H9 (cell line): ENCODE data around the gene HMGCS2. TPM values are rescaled to one million over a fixed set of nuclear protein-coding genes. Genes with fewer than 3 reads are reported as not detected.

ENCODE experiments used
- DNase-seq: peaks from one replicate; pipeline ENCODE4 v3.0.0-alpha.2; 2017
- H2AFZ ChIP-seq: one replicate; pipeline ENCODE4 v1.6.1; 2013; ENCODE audit warnings: mild to moderate bottlenecking, low read length, control low read depth, moderate library complexity
- H2AK5ac ChIP-seq: 2 replicates; pipeline ENCODE4 v1.6.1; 2013; ENCODE audit warnings: low read length, control low read depth, mixed read lengths; ENCODE audit not compliant: insufficient read length
- H2BK120ac ChIP-seq: one replicate; pipeline ENCODE4 v1.6.1; 2013; ENCODE audit warnings: low read depth, mild to moderate bottlenecking, low read length, control low read depth, inconsistent platforms; ENCODE audit not compliant: poor library complexity, severe bottlenecking
- H2BK12ac ChIP-seq: 2 replicates; pipeline ENCODE4 v1.6.1; 2013; ENCODE audit warnings: low read length, control low read depth, mixed read lengths, low read depth; ENCODE audit not compliant: insufficient read length
- H2BK15ac ChIP-seq: 2 replicates; pipeline ENCODE4 v1.6.1; 2013; ENCODE audit warnings: low read depth, low read length, control low read depth
- H2BK20ac ChIP-seq: one replicate; pipeline ENCODE4 v1.6.1; 2013; ENCODE audit warnings: low read depth, mild to moderate bottlenecking, low read length, control low read depth, inconsistent platforms; ENCODE audit not compliant: poor library complexity, severe bottlenecking
- H2BK5ac ChIP-seq: 2 replicates; pipeline ENCODE4 v1.6.1; 2013; ENCODE audit warnings: low read length, control low read depth, mixed read lengths; ENCODE audit not compliant: insufficient read length
- H3K14ac ChIP-seq: 2 replicates; pipeline ENCODE4 v1.6.1; 2013; ENCODE audit warnings: low read length, control low read depth; ENCODE audit not compliant: insufficient read depth
- H3K18ac ChIP-seq: 2 replicates; pipeline ENCODE4 v1.6.1; 2013; ENCODE audit warnings: low read depth, mild to moderate bottlenecking, mixed read lengths, low read length, control low read depth; ENCODE audit not compliant: insufficient read length
- H3K23ac ChIP-seq: 2 replicates; pipeline ENCODE4 v1.6.1; 2013; ENCODE audit warnings: low read length, control low read depth, mixed read lengths, low read depth; ENCODE audit not compliant: insufficient read length
- H3K23me2 ChIP-seq: 2 replicates; pipeline ENCODE4 v1.6.1; 2013; ENCODE audit warnings: low read depth, mild to moderate bottlenecking, mixed read lengths, low read length, control low read depth; ENCODE audit not compliant: insufficient read length, poor library complexity, severe bottlenecking
- H3K27ac ChIP-seq: 2 replicates; pipeline ENCODE4 v1.5.1; 2013; ENCODE audit warnings: low read length, control low read depth, mixed read lengths, low read depth; ENCODE audit not compliant: insufficient read length
- H3K27me3 ChIP-seq: 2 replicates; pipeline ENCODE4 v1.6.1; 2013; ENCODE audit warnings: low read length, control low read depth, inconsistent platforms; ENCODE audit not compliant: insufficient read depth
- H3K4ac ChIP-seq: 2 replicates; pipeline ENCODE4 v1.6.1; 2013; ENCODE audit warnings: low read depth, mild to moderate bottlenecking, control low read depth, inconsistent platforms, low read length, moderate library complexity
- H3K4me1 ChIP-seq: 2 replicates; pipeline ENCODE4 v1.6.1; 2013; ENCODE audit warnings: low read length, control low read depth, inconsistent platforms; ENCODE audit not compliant: insufficient read depth
- H3K4me2 ChIP-seq: 2 replicates; pipeline ENCODE4 v1.6.1; 2013; ENCODE audit warnings: low read length, control low read depth, mixed read lengths; ENCODE audit not compliant: insufficient read length, insufficient read depth
- H3K56ac ChIP-seq: 2 replicates; pipeline ENCODE4 v1.6.1; 2013; ENCODE audit warnings: low read depth, mild to moderate bottlenecking, mixed read lengths, low read length, control low read depth; ENCODE audit not compliant: insufficient read length
- H3K79me1 ChIP-seq: 2 replicates; pipeline ENCODE4 v1.6.1; 2013; ENCODE audit warnings: low read depth, mild to moderate bottlenecking, moderate library complexity, low read length, control low read depth, inconsistent platforms; ENCODE audit not compliant: insufficient read depth, poor library complexity, severe bottlenecking
- H3K79me2 ChIP-seq: 2 replicates; pipeline ENCODE4 v1.6.1; 2013; ENCODE audit warnings: low read length, control low read depth, inconsistent platforms; ENCODE audit not compliant: insufficient read depth
- H3K9ac ChIP-seq: 2 replicates; pipeline ENCODE4 v1.6.1; 2013; ENCODE audit warnings: low read length, control low read depth, mixed read lengths; ENCODE audit not compliant: insufficient read length; ENCODE audit errors: extremely low read depth
- H3K9me3 ChIP-seq: one replicate; pipeline ENCODE4 v1.6.1; 2013; ENCODE audit warnings: low read depth, low read length, inconsistent platforms; ENCODE audit not compliant: control insufficient read depth
- H3T11ph ChIP-seq: one replicate; pipeline ENCODE4 v1.6.1; 2013; ENCODE audit warnings: mild to moderate bottlenecking, low read length, control low read depth, inconsistent platforms
- H4K20me1 ChIP-seq: one replicate; pipeline ENCODE4 v1.6.1; 2013; ENCODE audit not compliant: control insufficient read depth, insufficient read length, insufficient read depth
- H4K5ac ChIP-seq: 2 replicates; pipeline ENCODE4 v1.6.1; 2013; ENCODE audit warnings: low read depth, mild to moderate bottlenecking, mixed read lengths, low read length, control low read depth; ENCODE audit not compliant: insufficient read length
- H4K8ac ChIP-seq: replicated peaks from 2 replicates; pipeline ENCODE4 v1.6.1; 2013; ENCODE audit warnings: low read length, control low read depth, mixed read lengths, low read depth; ENCODE audit not compliant: insufficient read length
- H4K91ac ChIP-seq: 2 replicates; pipeline ENCODE4 v1.6.1; 2013; ENCODE audit warnings: low read depth, mild to moderate bottlenecking, moderate library complexity, mixed read lengths, low read length, control low read depth; ENCODE audit not compliant: insufficient read length
- H3K27ac Mint-ChIP-seq, 3 experiments: 2 replicates in 2 of 3; 3 replicates in 1 of 3; pipeline ENCODE4 v1.8.0; 2020 to 2021; ENCODE audit warnings: mixed read lengths in 3 of 3, mild to moderate bottlenecking in 1 of 3, moderate library complexity in 1 of 3
- H3K27me3 Mint-ChIP-seq: 2 replicates; pipeline ENCODE4 v1.8.0; 2021; ENCODE audit warnings: low read depth, mild to moderate bottlenecking, moderate library complexity, mixed read lengths
- H3K36me3 Mint-ChIP-seq, 3 experiments: 2 replicates in 2 of 3; 3 replicates in 1 of 3; pipeline ENCODE4 v1.8.0; 2020 to 2021; ENCODE audit warnings: low read depth in 3 of 3, mixed read lengths in 3 of 3; ENCODE audit not compliant: insufficient read depth in 1 of 3
- H3K4me1 Mint-ChIP-seq, 2 experiments: 2 replicates each; pipeline ENCODE4 v1.8.0; 2020; ENCODE audit warnings: mixed read lengths in 2 of 2
- H3K4me3 Mint-ChIP-seq, 2 experiments: 2 replicates in 1 of 2; 3 replicates in 1 of 2; pipeline ENCODE4 v1.8.0; 2020 to 2021; ENCODE audit warnings: mild to moderate bottlenecking in 2 of 2, mixed read lengths in 2 of 2, moderate library complexity in 1 of 2
- H3K9me3 Mint-ChIP-seq, 2 experiments: 2 replicates in 1 of 2; 3 replicates in 1 of 2; pipeline ENCODE4 v1.8.0; 2020; ENCODE audit warnings: mild to moderate bottlenecking in 2 of 2, mixed read lengths in 2 of 2, moderate library complexity in 1 of 2
- WGBS: extraction: QIAGEN DNeasy Blood & Tissue Kit; methylation state at CpG from one replicate; pipeline ENCODE4 v1.1.7; 2013; ENCODE audit warnings: missing lambda C conversion rate, low lambda C conversion rate, mixed read lengths; ENCODE audit not compliant: insufficient read length; ENCODE audit errors: extremely low coverage; 5-methylcytosine and 5-hydroxymethylcytosine counted together
- total RNA-seq: library from RNA; stranded (reverse); gene quantifications from 2 replicates; pipeline ENCODE4 v1.2.1, GENCODE V29; 2021
- TF ChIP-seq, protein P1 (sequence below): fragments of 200-600 bp; sonication (generic); conservative IDR thresholded peaks from 3 replicates; pipeline ENCODE4 v1.8.0; 2021; ENCODE audit warnings: antibody characterized with exemption, mild to moderate bottlenecking

Gene HMGCS2
- total RNA-seq, 1 experiment from 2014 or later, result not detected

- Histone ChIP-seq H3K27ac (no peak overlapping the region), H3T11ph (no peak overlapping the region), H4K20me1 (no peaks in the 10 kb centered on the region), H3K56ac (no peak overlapping the region), H3K4ac (no peak overlapping the region), H3K27me3 (no peaks in the 10 kb centered on the region), H2BK12ac (no peak overlapping the region), H2BK120ac (no peak overlapping the region), H3K4me1 (no peaks in the 10 kb centered on the region; the same call in 1 of the 2 replicates), H4K91ac (no peak overlapping the region), H2AFZ (no peak overlapping the region), H3K23ac (no peak overlapping the region), H4K8ac (no peak overlapping the region), H2BK15ac (no peak overlapping the region; the same call in 1 of the 2 replicates), H2BK5ac (no peak overlapping the region), H3K9me3 (no peaks in the 10 kb centered on the region), H3K14ac (no peak overlapping the region), H3K79me1 (no peaks in the 10 kb centered on the region), H3K23me2 (no peaks in the 10 kb centered on the region), H3K9ac (no peak overlapping the region), H2BK20ac (no peak overlapping the region), H3K4me2 (no peak overlapping the region), H3K79me2 (no peaks in the 10 kb centered on the region), H2AK5ac (no peak overlapping the region), H3K18ac (no peak overlapping the region), H4K5ac (no peak overlapping the region)
- Mint-ChIP-seq H3K4me1 (peaks cover 0 to 12% of the 10 kb centered on the region in 2 experiments; a peak in 3 of 4 replicates), H3K36me3 (peaks cover 9 to 32% (median 19%) of the 10 kb centered on the region in 3 experiments), H3K4me3 (no peak overlapping the region), H3K27me3 (peaks cover 11% of the 10 kb centered on the region), H3K9me3 (peaks cover 25 to 26% of the 10 kb centered on the region in 2 experiments), H3K27ac (no peak overlapping the region)
- no peak for DNase-seq
- no CpG with 5 or more reads among the region's 6 CpGs for WGBS
- TF ChIP-seq, protein P1, sequence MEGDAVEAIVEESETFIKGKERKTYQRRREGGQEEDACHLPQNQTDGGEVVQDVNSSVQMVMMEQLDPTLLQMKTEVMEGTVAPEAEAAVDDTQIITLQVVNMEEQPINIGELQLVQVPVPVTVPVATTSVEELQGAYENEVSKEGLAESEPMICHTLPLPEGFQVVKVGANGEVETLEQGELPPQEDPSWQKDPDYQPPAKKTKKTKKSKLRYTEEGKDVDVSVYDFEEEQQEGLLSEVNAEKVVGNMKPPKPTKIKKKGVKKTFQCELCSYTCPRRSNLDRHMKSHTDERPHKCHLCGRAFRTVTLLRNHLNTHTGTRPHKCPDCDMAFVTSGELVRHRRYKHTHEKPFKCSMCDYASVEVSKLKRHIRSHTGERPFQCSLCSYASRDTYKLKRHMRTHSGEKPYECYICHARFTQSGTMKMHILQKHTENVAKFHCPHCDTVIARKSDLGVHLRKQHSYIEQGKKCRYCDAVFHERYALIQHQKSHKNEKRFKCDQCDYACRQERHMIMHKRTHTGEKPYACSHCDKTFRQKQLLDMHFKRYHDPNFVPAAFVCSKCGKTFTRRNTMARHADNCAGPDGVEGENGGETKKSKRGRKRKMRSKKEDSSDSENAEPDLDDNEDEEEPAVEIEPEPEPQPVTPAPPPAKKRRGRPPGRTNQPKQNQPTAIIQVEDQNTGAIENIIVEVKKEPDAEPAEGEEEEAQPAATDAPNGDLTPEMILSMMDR, result no peak
Measured at GRCh38 chr1:119703666-119704450, 64.8 kb downstream of the HMGCS2 start.
